ENCODE results near the gene FSTL5. TPM values are rescaled to one million over a fixed set of nuclear protein-coding genes. Genes with fewer than 3 reads are reported as not detected.

Gene FSTL5
- total RNA-seq, 1 donor from 2014 or later = 0.08 TPM

- no peaks in the 10 kb centered on the region for H3K36me3 Mint-ChIP-seq (ENCODE audit: low read depth, unreplicated experiment)
- no peak overlapping the region for H3K27ac Mint-ChIP-seq (ENCODE audit: unreplicated experiment)
- H3K9me3 Mint-ChIP-seq (ENCODE audit: unreplicated experiment) = no peaks in the 10 kb centered on the region
- TF ChIP-seq CTCF (IDR thresholded peaks at IDR 0.05; ENCODE audit: unreplicated experiment) = no peak
- DNase-seq (ENCODE audit: low spot score) = no peak
- H3K4me1 Mint-ChIP-seq (ENCODE audit: unreplicated experiment) = no peaks in the 10 kb centered on the region
- no peaks in the 10 kb centered on the region for H3K27me3 Mint-ChIP-seq (ENCODE audit: unreplicated experiment)
- H3K4me3 Mint-ChIP-seq (ENCODE audit: unreplicated experiment) = no peak overlapping the region
Observed at GRCh38 chr4:161892951-161893350, 270.8 kb downstream of the FSTL5 start.

GRCh38 chr4:161883157-161883556, 280.6 kb downstream of the FSTL5 start:
- Mint-ChIP-seq H3K4me1 (ENCODE audit: unreplicated experiment) (peaks cover 2% of the 10 kb centered on the region), H3K9me3 (ENCODE audit: unreplicated experiment) (no peaks in the 10 kb centered on the region), H3K27ac (ENCODE audit: unreplicated experiment) (no peak overlapping the region), H3K4me3 (ENCODE audit: unreplicated experiment) (no peak overlapping the region), H3K27me3 (ENCODE audit: unreplicated experiment) (no peaks in the 10 kb centered on the region), H3K36me3 (ENCODE audit: low read depth, unreplicated experiment) (no peaks in the 10 kb centered on the region)
- TF ChIP-seq CTCF (IDR thresholded peaks at IDR 0.05; ENCODE audit: unreplicated experiment) = no peak
- DNase-seq (ENCODE audit: low spot score) = no peak

- TF ChIP-seq CTCF (IDR thresholded peaks at IDR 0.05; ENCODE audit: unreplicated experiment) = no peak
- H3K27me3 Mint-ChIP-seq (ENCODE audit: unreplicated experiment) = no peaks in the 10 kb centered on the region
- H3K9me3 Mint-ChIP-seq (ENCODE audit: unreplicated experiment) = no peaks in the 10 kb centered on the region
- H3K4me1 Mint-ChIP-seq (ENCODE audit: unreplicated experiment) = peaks cover 2% of the 10 kb centered on the region
- no peak overlapping the region for H3K4me3 Mint-ChIP-seq (ENCODE audit: unreplicated experiment)
- H3K27ac Mint-ChIP-seq (ENCODE audit: unreplicated experiment) = no peak overlapping the region
- H3K36me3 Mint-ChIP-seq (ENCODE audit: low read depth, unreplicated experiment) = no peaks in the 10 kb centered on the region
- no peak for DNase-seq (ENCODE audit: low spot score)
Observed at GRCh38 chr4:161881370-161881769, 282.4 kb downstream of the FSTL5 start.

DNA sequence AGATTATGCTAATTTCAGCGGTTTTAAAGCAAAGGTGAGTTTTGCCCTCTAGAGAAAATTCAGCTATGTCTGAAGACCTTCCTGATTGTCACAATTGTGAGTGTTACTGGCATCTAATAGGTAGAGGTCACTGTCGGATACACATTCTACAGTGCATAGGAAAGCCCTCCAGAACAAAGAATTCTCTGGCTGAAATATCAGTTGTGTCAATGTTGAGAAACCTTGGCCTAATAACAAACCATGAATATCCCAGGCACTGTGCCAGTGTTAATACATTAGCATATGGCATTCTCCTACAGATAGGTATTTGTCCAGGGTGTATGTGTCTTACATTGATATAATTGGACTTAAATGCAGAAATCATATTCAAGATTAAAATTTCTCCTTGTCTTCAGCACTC, 294.3 kb downstream of the FSTL5 start:
- Mint-ChIP-seq H3K36me3 (ENCODE audit: low read depth, unreplicated experiment) (no peaks in the 10 kb centered on the region), H3K4me3 (ENCODE audit: unreplicated experiment) (no peak overlapping the region), H3K27ac (ENCODE audit: unreplicated experiment) (no peak overlapping the region), H3K9me3 (ENCODE audit: unreplicated experiment) (no peaks in the 10 kb centered on the region), H3K4me1 (ENCODE audit: unreplicated experiment) (no peaks in the 10 kb centered on the region), H3K27me3 (ENCODE audit: unreplicated experiment) (no peaks in the 10 kb centered on the region)
- no peak for DNase-seq (ENCODE audit: low spot score)
- TF ChIP-seq CTCF (IDR thresholded peaks at IDR 0.05; ENCODE audit: unreplicated experiment) = no peak

- no peaks in the 10 kb centered on the region for H3K36me3 Mint-ChIP-seq (ENCODE audit: low read depth, unreplicated experiment)
- H3K9me3 Mint-ChIP-seq (ENCODE audit: unreplicated experiment) = no peaks in the 10 kb centered on the region
- no peak overlapping the region for H3K4me3 Mint-ChIP-seq (ENCODE audit: unreplicated experiment)
- TF ChIP-seq CTCF (IDR thresholded peaks at IDR 0.05; ENCODE audit: unreplicated experiment) = no peak
- DNase-seq (ENCODE audit: low spot score) = no peak
- no peak overlapping the region for H3K27ac Mint-ChIP-seq (ENCODE audit: unreplicated experiment)
- no peaks in the 10 kb centered on the region for H3K27me3 Mint-ChIP-seq (ENCODE audit: unreplicated experiment)
- H3K4me1 Mint-ChIP-seq (ENCODE audit: unreplicated experiment) = no peaks in the 10 kb centered on the region
Observed at GRCh38 chr4:161856711-161857326, 307.0 kb downstream of the FSTL5 start.
